DND-41 (cell line): ENCODE results near the gene ARHGAP20.

Source experiments
- ATAC-seq: fragments of 200-7000 bp; cut with Tn5 transposase; 3 replicates; pipeline ENCODE4 v1.9.1; 2021; ENCODE audit warnings: low read depth; ENCODE audit not compliant: insufficient read depth
- DNase-seq: peaks from one replicate; pipeline ENCODE4 v3.0.0-alpha.2; 2020
- H2AFZ ChIP-seq: 2 replicates; pipeline ENCODE4 v1.6.0; 2012; ENCODE audit warnings: low read depth, low read length
- H3K27ac ChIP-seq: 2 replicates; pipeline ENCODE4 v1.5.1; 2012; ENCODE audit warnings: low read length, inconsistent platforms
- H3K27me3 ChIP-seq: fragments of 200-600 bp; sonication (generic); 2 replicates; pipeline ENCODE4 v1.6.0; 2012; ENCODE audit warnings: low read length, mild to moderate bottlenecking, inconsistent platforms; ENCODE audit not compliant: insufficient read depth, poor library complexity
- H3K36me3 ChIP-seq: 2 replicates; pipeline ENCODE4 v1.5.1; 2012; ENCODE audit warnings: low read length, inconsistent platforms; ENCODE audit not compliant: insufficient read depth
- H3K4me1 ChIP-seq: 2 replicates; pipeline ENCODE4 v1.5.1; 2012; ENCODE audit warnings: mild to moderate bottlenecking, low read length; ENCODE audit not compliant: insufficient read depth
- H3K4me2 ChIP-seq: 2 replicates; pipeline ENCODE4 v1.6.0; 2012; ENCODE audit warnings: mild to moderate bottlenecking, moderate library complexity, low read length, inconsistent platforms; ENCODE audit not compliant: insufficient read depth
- H3K4me3 ChIP-seq, 2 experiments: fragments of 200-600 bp in 1 of 2; shearing (Covaris generic) in 1 of 2; 2 replicates each; pipeline ENCODE4 v1.5.1; 2012 to 2016; ENCODE audit warnings: inconsistent platforms in 2 of 2, low read length in 2 of 2, mild to moderate bottlenecking in 2 of 2, low read depth in 1 of 2, moderate library complexity in 1 of 2
- H3K79me2 ChIP-seq: 2 replicates; pipeline ENCODE4 v1.6.0; 2012; ENCODE audit warnings: low read length, inconsistent platforms; ENCODE audit not compliant: insufficient read depth
- H3K9ac ChIP-seq: 2 replicates; pipeline ENCODE4 v1.6.0; 2012; ENCODE audit warnings: low read depth, mild to moderate bottlenecking, inconsistent platforms, low read length, moderate library complexity
- H3K9me3 ChIP-seq: 2 replicates; pipeline ENCODE4 v1.5.1; 2012; ENCODE audit warnings: low read length, moderate library complexity, mild to moderate bottlenecking, inconsistent platforms; ENCODE audit not compliant: insufficient read depth, severe bottlenecking
- H4K20me1 ChIP-seq: 2 replicates; pipeline ENCODE4 v1.6.0; 2012; ENCODE audit warnings: low read length; ENCODE audit not compliant: insufficient read depth
- CTCF ChIP-seq: IDR thresholded peaks from 2 replicates; pipeline ENCODE4 v1.5.1; 2012; ENCODE audit warnings: borderline replicate concordance, low read length, moderate library complexity, mild to moderate bottlenecking; ENCODE audit not compliant: poor library complexity, severe bottlenecking; ENCODE audit errors: extremely low read depth
- EZH2 ChIP-seq: IDR thresholded peaks from 3 replicates; pipeline ENCODE4 v1.6.1; 2012; ENCODE audit warnings: borderline replicate concordance, low read depth, mild to moderate bottlenecking, moderate library complexity, low read length, inconsistent platforms; ENCODE audit not compliant: severe bottlenecking

Gene ARHGAP20

GRCh38 chr11:110645253-110645652, 67.0 kb downstream of the ARHGAP20 start:
- Histone ChIP-seq H3K27ac (no peak overlapping the region), H3K9ac (no peak overlapping the region), H3K9me3 (no peaks in the 10 kb centered on the region), H3K4me3 (no peak overlapping the region), H3K79me2 (no peaks in the 10 kb centered on the region), H3K36me3 (no peaks in the 10 kb centered on the region), H3K4me1 (no peaks in the 10 kb centered on the region), H3K4me2 (no peak overlapping the region), H3K27me3 (no peaks in the 10 kb centered on the region), H4K20me1 (no peaks in the 10 kb centered on the region), H2AFZ (no peak overlapping the region)
- no peak for ATAC-seq
- TF ChIP-seq CTCF = no peak
- TF ChIP-seq EZH2 = no peak
- no peak for DNase-seq

GRCh38 chr11:110634370-110634769, 77.9 kb downstream of the ARHGAP20 start:
- no peaks in the 10 kb centered on the region for H3K9me3 ChIP-seq
- no peaks in the 10 kb centered on the region for H4K20me1 ChIP-seq
- no peaks in the 10 kb centered on the region for H3K36me3 ChIP-seq
- no peaks in the 10 kb centered on the region for H3K27me3 ChIP-seq
- H3K4me1 ChIP-seq = no peaks in the 10 kb centered on the region
- H3K27ac ChIP-seq = no peak overlapping the region
- ATAC-seq (no peak), DNase-seq (no peak)
- no peaks in the 10 kb centered on the region for H3K79me2 ChIP-seq
- no peak overlapping the region for H3K9ac ChIP-seq
- no peak overlapping the region for H2AFZ ChIP-seq
- H3K4me3 ChIP-seq = no peak overlapping the region
- no peak overlapping the region for H3K4me2 ChIP-seq
- TF ChIP-seq EZH2 (no peak), CTCF (no peak)

- H4K20me1 ChIP-seq = no peaks in the 10 kb centered on the region
- no peak overlapping the region for H3K9ac ChIP-seq
- H3K9me3 ChIP-seq = no peaks in the 10 kb centered on the region
- H2AFZ ChIP-seq = no peak overlapping the region
- ATAC-seq (no peak), DNase-seq (no peak)
- H3K27ac ChIP-seq = no peak overlapping the region
- H3K27me3 ChIP-seq = no peaks in the 10 kb centered on the region
- no peaks in the 10 kb centered on the region for H3K4me1 ChIP-seq
- H3K4me3 ChIP-seq = no peak overlapping the region
- no peaks in the 10 kb centered on the region for H3K36me3 ChIP-seq
- no peak overlapping the region for H3K4me2 ChIP-seq
- no peaks in the 10 kb centered on the region for H3K79me2 ChIP-seq
- no peak for TF ChIP-seq EZH2
- no peak for TF ChIP-seq CTCF
Measured at GRCh38 chr11:110631551-110631950, 80.7 kb downstream of the ARHGAP20 start.

GRCh38 chr11:110629594-110629993, 82.6 kb downstream of the ARHGAP20 start:
- Histone ChIP-seq H3K4me1 (no peaks in the 10 kb centered on the region), H3K36me3 (no peaks in the 10 kb centered on the region), H3K27ac (no peak overlapping the region), H3K27me3 (no peaks in the 10 kb centered on the region), H3K9ac (no peak overlapping the region), H4K20me1 (no peaks in the 10 kb centered on the region), H3K9me3 (no peaks in the 10 kb centered on the region), H3K4me2 (no peak overlapping the region), H3K4me3 (no peak overlapping the region), H3K79me2 (no peaks in the 10 kb centered on the region), H2AFZ (no peak overlapping the region)
- DNase-seq = no peak
- ATAC-seq = no peak
- no peak for TF ChIP-seq EZH2
- no peak for TF ChIP-seq CTCF
